Cardiac fibroblast (primary cell): ENCODE data around the gene LRRC59.

Experiments used
- DNase-seq, 2 donors: peaks; one replicate each; pipeline versions ENCODE4 v3.0.0 to v3.0.0-alpha.2; 2010; ENCODE audit warnings: low read depth in 2 of 2
- H3K4me3 ChIP-seq, 2 donors: replicated peaks in 1 of 2; 1 replicate in 1 of 2; 2 replicates in 1 of 2; pipeline ENCODE4 v1.5.1; 2011; ENCODE audit warnings: low read depth in 2 of 2, low read length in 2 of 2, mild to moderate bottlenecking in 2 of 2, moderate library complexity in 1 of 2
- TF ChIP-seq, protein P1 (sequence below): IDR thresholded peaks from one replicate; pipeline ENCODE4 v1.5.1; 2011; ENCODE audit warnings: low read depth, mild to moderate bottlenecking, low read length, inconsistent platforms

The LRRC59 gene

GRCh38 chr17:50375858-50376538 lies 21.3 kb downstream of the LRRC59 start:
- no peak overlapping the region for H3K4me3 ChIP-seq
- no peak for DNase-seq
- TF ChIP-seq, protein P1, sequence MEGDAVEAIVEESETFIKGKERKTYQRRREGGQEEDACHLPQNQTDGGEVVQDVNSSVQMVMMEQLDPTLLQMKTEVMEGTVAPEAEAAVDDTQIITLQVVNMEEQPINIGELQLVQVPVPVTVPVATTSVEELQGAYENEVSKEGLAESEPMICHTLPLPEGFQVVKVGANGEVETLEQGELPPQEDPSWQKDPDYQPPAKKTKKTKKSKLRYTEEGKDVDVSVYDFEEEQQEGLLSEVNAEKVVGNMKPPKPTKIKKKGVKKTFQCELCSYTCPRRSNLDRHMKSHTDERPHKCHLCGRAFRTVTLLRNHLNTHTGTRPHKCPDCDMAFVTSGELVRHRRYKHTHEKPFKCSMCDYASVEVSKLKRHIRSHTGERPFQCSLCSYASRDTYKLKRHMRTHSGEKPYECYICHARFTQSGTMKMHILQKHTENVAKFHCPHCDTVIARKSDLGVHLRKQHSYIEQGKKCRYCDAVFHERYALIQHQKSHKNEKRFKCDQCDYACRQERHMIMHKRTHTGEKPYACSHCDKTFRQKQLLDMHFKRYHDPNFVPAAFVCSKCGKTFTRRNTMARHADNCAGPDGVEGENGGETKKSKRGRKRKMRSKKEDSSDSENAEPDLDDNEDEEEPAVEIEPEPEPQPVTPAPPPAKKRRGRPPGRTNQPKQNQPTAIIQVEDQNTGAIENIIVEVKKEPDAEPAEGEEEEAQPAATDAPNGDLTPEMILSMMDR: no peak

- TF ChIP-seq, protein P1: no peak
- no peak for DNase-seq
- peak overlapping the region in 1 of 2 donors; percentile 87 for H3K4me3 ChIP-seq
These were observed 23.6 kb downstream of the LRRC59 start for GRCh38 chr17:50373705-50374104.

DNA sequence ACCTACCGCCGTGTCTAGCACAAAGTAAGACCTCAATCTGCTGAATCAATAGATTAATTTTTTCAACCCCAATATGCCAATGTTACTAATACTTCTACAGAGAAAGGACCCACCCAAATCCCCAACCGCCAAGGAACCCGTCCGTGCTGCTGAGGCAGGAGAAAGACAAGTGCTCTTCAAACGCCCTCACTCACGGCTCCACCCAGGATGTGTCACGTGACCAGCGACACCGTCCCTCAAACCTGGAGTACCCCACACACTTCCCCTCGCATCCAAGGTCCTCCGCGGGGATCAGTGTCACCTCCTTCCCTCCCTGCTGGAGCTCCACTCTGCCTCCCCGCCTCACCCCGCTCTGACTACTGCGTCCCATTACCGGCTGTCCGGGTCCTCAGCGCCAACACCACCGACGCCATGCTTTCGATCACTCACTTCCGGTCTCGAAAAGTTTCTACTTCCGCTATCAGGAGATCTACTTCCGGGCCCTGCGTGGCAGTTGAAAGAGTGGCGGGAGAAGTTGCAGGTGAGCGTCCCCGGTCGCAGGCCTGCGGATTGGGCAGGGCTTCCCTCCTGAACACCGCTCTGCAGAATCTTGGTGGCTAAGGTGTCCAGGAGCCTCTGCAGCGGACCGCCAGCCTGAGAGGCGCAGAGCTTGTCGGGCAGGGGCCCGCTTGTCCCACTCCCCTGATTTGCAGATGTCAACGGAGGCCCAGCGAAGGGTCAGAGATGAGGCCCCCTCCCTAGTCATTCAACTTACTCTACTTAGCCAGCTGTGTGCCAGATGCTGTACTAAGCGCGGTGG lies 24.4 kb downstream of the LRRC59 start, which contains the start of the genes EME1 and MRPL27:
Gene EME1 (plus strand): TSS at position 472 of the 799 bp plus-strand sequence. CDS start 1,980 bp downstream, outside the sequence.
Gene MRPL27 (minus strand): TSS at position 427 of the 799 bp plus-strand sequence. CDS start 14 bp downstream, at position 413.
- DNase-seq: peak; percentile 83 to 91
- peak within 1 kb of the TSS; percentile 87 to 92 for H3K4me3 ChIP-seq
- TF ChIP-seq, protein P1: no peak

DNA sequence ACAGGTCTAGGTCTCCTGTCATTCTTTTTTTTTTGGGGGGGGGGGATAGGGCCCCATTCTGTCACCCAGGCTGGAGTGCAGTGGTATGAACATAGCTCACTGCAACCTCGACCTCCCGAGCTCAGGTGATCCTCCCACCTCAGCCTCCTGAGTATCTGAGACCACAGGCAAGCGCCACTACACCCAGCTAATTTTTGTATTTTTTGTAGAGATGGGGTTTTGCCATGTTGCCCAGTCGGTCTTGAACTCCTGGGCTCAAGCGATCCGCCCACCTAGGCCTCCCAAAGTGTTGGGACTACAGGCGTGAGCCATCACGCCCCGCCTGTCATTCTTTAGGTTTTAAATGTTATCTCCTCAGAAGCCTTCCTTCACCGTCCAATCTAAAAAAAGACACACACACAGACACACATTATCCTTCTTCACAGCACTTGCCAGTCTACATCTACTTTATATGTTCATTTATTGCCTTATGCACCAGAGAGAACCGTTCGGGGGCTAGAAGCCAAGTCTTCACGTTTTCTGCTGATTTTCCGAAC lies 25.0 kb downstream of the LRRC59 start:
- TF ChIP-seq, protein P1: no peak
- H3K4me3 ChIP-seq: peak overlapping the region; percentile 87 to 92
- DNase-seq: no peak

GRCh38 chr17:50371526-50371925 lies 25.8 kb downstream of the LRRC59 start:
- TF ChIP-seq, protein P1: no peak
- H3K4me3 ChIP-seq: no peak overlapping the region
- no peak for DNase-seq

DNA sequence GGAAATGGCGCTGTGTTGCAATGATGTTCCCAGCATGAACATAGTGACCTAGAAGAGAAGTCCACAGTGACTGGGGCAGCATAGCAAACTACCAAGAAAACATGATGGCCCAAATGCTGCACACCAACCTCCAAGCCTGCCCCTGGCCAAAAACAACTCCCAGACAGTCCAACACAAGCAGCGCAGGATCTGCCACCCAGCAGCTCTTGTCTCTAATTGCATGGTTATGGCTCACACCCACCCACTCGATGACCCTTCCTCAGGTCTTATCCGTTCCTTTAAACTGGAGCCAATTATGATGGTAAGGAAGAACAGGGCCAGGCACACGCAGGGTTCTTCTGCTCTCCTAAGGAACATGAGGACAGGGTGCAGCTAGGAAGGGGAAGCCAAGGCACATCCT lies 27.3 kb downstream of the LRRC59 start:
- no peak overlapping the region for H3K4me3 ChIP-seq
- TF ChIP-seq, protein P1: no peak
- DNase-seq: no peak
